ENCODE results near the gene CBY2. TPM values are rescaled to one million over a fixed set of nuclear protein-coding genes. Genes with fewer than 3 reads are reported as not detected.

CBY2 gene
- total and polyA plus RNA-seq, 4 donors = not detected

- H3K9ac ChIP-seq (ENCODE audit: insufficient read depth in 1 of 2, low read length in 2 of 2) = no peak overlapping the region
- ATAC-seq (ENCODE audit: insufficient read depth, low FRiP score) (no peak), DNase-seq (no peak)
- no peaks in the 10 kb centered on the region for H3K9me3 ChIP-seq (ENCODE audit: control insufficient read depth in 4 of 4, insufficient read depth in 3 of 4, low read length in 3 of 4)
- H3K36me3 ChIP-seq (ENCODE audit: control insufficient read depth in 4 of 4, insufficient read depth in 4 of 4, low read length in 4 of 4) = no peaks in the 10 kb centered on the region
- peaks cover 0 to 9% (median 2%) of the 10 kb centered on the region in 5 donors for H3K4me1 ChIP-seq (ENCODE audit: control insufficient read depth in 5 of 5, insufficient read depth in 5 of 5, low read length in 5 of 5)
- no peak overlapping the region for H3K27ac ChIP-seq (ENCODE audit: low read depth in 1 of 2, low read length in 1 of 2)
- 82 to 88% methylated on average over 3 of the region's 3 CpGs for WGBS, 2 donors
- TF ChIP-seq CTCF (IDR thresholded peaks at IDR 0.05; ENCODE audit: control extremely low read depth, extremely low read depth) = no peak
- no peak overlapping the region for H3K4me3 ChIP-seq
- H3K27me3 ChIP-seq (ENCODE audit: control insufficient read depth in 3 of 3, insufficient read depth in 3 of 3, low read length in 2 of 3) = no peaks in the 10 kb centered on the region
Observed at GRCh38 chr13:45682494-45683008, 19.6 kb upstream of the CBY2 start.

GRCh38 chr13:45683701-45684100 is 18.4 kb upstream of the CBY2 start:
- DNase-seq = peak; percentile 25 to 79 (median 47)
- no peak for ATAC-seq (ENCODE audit: insufficient read depth, low FRiP score)

GRCh38 chr13:45688577-45688976 is 13.5 kb upstream of the CBY2 start:
- Histone ChIP-seq H3K4me3 (no peak overlapping the region), H3K27me3 (ENCODE audit: control insufficient read depth in 3 of 3, insufficient read depth in 3 of 3, low read length in 2 of 3) (peaks cover 0 to 4% (median 0%) of the 10 kb centered on the region in 3 donors), H3K36me3 (ENCODE audit: control insufficient read depth in 4 of 4, insufficient read depth in 4 of 4, low read length in 4 of 4) (no peaks in the 10 kb centered on the region), H3K27ac (ENCODE audit: low read depth in 1 of 2, low read length in 1 of 2) (no peak overlapping the region), H3K9ac (ENCODE audit: insufficient read depth in 1 of 2, low read length in 2 of 2) (no peak overlapping the region), H3K4me1 (ENCODE audit: control insufficient read depth in 5 of 5, insufficient read depth in 5 of 5, low read length in 5 of 5) (peaks cover 0 to 5% (median 2%) of the 10 kb centered on the region in 5 donors), H3K9me3 (ENCODE audit: control insufficient read depth in 4 of 4, insufficient read depth in 3 of 4, low read length in 3 of 4) (peaks cover 0 to 3% (median 0%) of the 10 kb centered on the region in 4 donors)
- ATAC-seq (ENCODE audit: insufficient read depth, low FRiP score) = no peak
- no peak for DNase-seq
- 92 to 93% methylated on average over 4 of the region's 4 CpGs for WGBS, 2 donors
- TF ChIP-seq CTCF (IDR thresholded peaks at IDR 0.05; ENCODE audit: control extremely low read depth, extremely low read depth) = no peak

More at GRCh38 chr13:45683701-45684100, 18.4 kb upstream of the CBY2 start:
- Histone ChIP-seq H3K9ac (ENCODE audit: insufficient read depth in 1 of 2, low read length in 2 of 2) (no peak overlapping the region), H3K4me1 (ENCODE audit: control insufficient read depth in 5 of 5, insufficient read depth in 5 of 5, low read length in 5 of 5) (peaks cover 0 to 9% (median 2%) of the 10 kb centered on the region in 5 donors), H3K27me3 (ENCODE audit: control insufficient read depth in 3 of 3, insufficient read depth in 3 of 3, low read length in 2 of 3) (no peaks in the 10 kb centered on the region), H3K27ac (ENCODE audit: low read depth in 1 of 2, low read length in 1 of 2) (no peak overlapping the region), H3K9me3 (ENCODE audit: control insufficient read depth in 4 of 4, insufficient read depth in 3 of 4, low read length in 3 of 4) (peaks cover 0 to 3% (median 0%) of the 10 kb centered on the region in 4 donors), H3K4me3 (no peak overlapping the region), H3K36me3 (ENCODE audit: control insufficient read depth in 4 of 4, insufficient read depth in 4 of 4, low read length in 4 of 4) (no peaks in the 10 kb centered on the region)
- no peak for TF ChIP-seq CTCF (IDR thresholded peaks at IDR 0.05; ENCODE audit: control extremely low read depth, extremely low read depth)
- 61% methylated on average over 3 of the region's 3 CpGs for WGBS, 2 donors

- H3K36me3 ChIP-seq (ENCODE audit: control insufficient read depth in 4 of 4, insufficient read depth in 4 of 4, low read length in 4 of 4) = no peaks in the 10 kb centered on the region
- H3K27ac ChIP-seq (ENCODE audit: low read depth in 1 of 2, low read length in 1 of 2) = no peak overlapping the region
- H3K27me3 ChIP-seq (ENCODE audit: control insufficient read depth in 3 of 3, insufficient read depth in 3 of 3, low read length in 2 of 3) = peaks cover 0 to 4% (median 0%) of the 10 kb centered on the region in 3 donors
- H3K4me1 ChIP-seq (ENCODE audit: control insufficient read depth in 5 of 5, insufficient read depth in 5 of 5, low read length in 5 of 5) = no peaks in the 10 kb centered on the region
- no peak for DNase-seq
- no peak for TF ChIP-seq CTCF (IDR thresholded peaks at IDR 0.05; ENCODE audit: control extremely low read depth, extremely low read depth)
- ATAC-seq (ENCODE audit: insufficient read depth, low FRiP score) = no peak
- H3K9me3 ChIP-seq (ENCODE audit: control insufficient read depth in 4 of 4, insufficient read depth in 3 of 4, low read length in 3 of 4) = peaks cover 0 to 3% (median 0%) of the 10 kb centered on the region in 4 donors
- whole genome bisulfite sequencing, 2 donors = 63 to 78% methylated on average over 2 of the region's 2 CpGs
- no peak overlapping the region for H3K4me3 ChIP-seq
- H3K9ac ChIP-seq (ENCODE audit: insufficient read depth in 1 of 2, low read length in 2 of 2) = no peak overlapping the region
Observed at GRCh38 chr13:45690636-45691035, 11.5 kb upstream of the CBY2 start.
